ENCODE results near the gene TNFAIP8L3. TPM values are rescaled to one million over a fixed set of nuclear protein-coding genes. Genes with fewer than 3 reads are reported as not detected.
A peak's percentile ranks its signal among the peaks of the same experiment; 100 is the strongest.
"Not testable (repeated sequence)": the region's sequence is repeated elsewhere in the genome, so short reads cannot be mapped to it uniquely, and the experiment has no call there.

TNFAIP8L3 gene
- total RNA-seq = not detected in 2 replicates

DNA sequence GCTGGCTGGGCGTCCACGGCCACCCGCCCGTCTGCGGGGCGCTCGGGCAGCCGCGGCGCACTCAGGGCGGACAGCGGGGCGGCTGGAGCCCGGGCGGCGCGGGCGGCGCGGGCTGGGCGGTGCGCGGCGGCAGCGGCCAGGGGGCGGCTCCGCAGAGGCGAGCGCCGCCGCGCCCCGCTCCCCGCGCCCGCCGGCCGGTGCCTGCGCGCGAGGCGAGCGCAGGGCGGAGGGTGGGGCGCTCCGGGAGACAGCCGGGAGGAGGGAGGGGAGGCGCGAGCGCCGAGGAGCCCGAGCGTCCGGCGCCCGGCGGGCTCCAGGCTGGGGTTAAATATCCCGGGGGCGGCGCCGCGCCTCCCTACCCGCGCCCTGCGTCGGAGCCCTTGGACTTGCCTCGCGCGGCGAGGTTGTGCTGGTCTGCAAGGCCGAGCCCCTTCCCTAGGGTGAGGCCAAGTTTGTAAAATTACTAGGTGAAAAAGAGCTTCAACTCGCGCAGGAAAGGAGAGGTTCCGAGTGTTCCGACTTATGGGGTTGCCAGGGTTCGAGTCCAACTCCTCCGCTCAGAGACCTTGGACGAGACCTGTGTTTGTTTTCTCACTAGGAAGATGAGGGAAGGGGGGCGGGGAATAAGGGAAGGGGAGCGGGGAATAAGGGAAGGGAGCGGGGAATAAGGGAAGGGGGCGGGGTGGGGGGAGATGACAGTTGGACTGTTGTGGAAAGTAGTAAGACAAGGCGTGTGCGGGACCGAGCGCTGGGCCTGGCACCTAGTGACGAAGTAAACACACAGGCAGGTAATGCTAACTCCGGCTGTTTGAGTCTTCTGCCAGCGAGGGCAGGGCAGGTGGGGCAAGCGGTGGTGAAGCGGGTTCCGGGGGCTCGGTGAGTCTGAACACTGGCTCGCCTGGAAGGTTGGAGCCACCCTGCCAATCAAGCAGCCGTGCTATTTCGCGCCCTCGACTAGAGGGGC is at the start of gene TNFAIP8L3:
Gene TNFAIP8L3 (minus strand): TSS at position 301 of the 964 bp plus-strand sequence. CDS start 311 bp downstream, outside the sequence.
- Mint-ChIP-seq H3K9me3 (no peaks in the 10 kb centered on the region), H3K36me3 (ENCODE audit: low read depth) (no peaks in the 10 kb centered on the region), H3K27ac (no peak within 1 kb of the TSS), H3K27me3 (peaks cover 50% of the 10 kb centered on the region), H3K4me3 (peak within 1 kb of the TSS; percentile 51), H3K4me1 (peaks cover 15% of the 10 kb centered on the region)
- ATAC-seq (ENCODE audit: low read depth) = no peak
- CTCF ChIA-PET = no interaction called here
- POLR2A ChIA-PET = no interaction called here
- intact Hi-C loops (cut with micrococcal nuclease) = no loop called here
- no peak for DNase-seq
- TF ChIP-seq, protein P1, sequence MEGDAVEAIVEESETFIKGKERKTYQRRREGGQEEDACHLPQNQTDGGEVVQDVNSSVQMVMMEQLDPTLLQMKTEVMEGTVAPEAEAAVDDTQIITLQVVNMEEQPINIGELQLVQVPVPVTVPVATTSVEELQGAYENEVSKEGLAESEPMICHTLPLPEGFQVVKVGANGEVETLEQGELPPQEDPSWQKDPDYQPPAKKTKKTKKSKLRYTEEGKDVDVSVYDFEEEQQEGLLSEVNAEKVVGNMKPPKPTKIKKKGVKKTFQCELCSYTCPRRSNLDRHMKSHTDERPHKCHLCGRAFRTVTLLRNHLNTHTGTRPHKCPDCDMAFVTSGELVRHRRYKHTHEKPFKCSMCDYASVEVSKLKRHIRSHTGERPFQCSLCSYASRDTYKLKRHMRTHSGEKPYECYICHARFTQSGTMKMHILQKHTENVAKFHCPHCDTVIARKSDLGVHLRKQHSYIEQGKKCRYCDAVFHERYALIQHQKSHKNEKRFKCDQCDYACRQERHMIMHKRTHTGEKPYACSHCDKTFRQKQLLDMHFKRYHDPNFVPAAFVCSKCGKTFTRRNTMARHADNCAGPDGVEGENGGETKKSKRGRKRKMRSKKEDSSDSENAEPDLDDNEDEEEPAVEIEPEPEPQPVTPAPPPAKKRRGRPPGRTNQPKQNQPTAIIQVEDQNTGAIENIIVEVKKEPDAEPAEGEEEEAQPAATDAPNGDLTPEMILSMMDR (IDR thresholded peaks at IDR 0.05) = no peak

DNA sequence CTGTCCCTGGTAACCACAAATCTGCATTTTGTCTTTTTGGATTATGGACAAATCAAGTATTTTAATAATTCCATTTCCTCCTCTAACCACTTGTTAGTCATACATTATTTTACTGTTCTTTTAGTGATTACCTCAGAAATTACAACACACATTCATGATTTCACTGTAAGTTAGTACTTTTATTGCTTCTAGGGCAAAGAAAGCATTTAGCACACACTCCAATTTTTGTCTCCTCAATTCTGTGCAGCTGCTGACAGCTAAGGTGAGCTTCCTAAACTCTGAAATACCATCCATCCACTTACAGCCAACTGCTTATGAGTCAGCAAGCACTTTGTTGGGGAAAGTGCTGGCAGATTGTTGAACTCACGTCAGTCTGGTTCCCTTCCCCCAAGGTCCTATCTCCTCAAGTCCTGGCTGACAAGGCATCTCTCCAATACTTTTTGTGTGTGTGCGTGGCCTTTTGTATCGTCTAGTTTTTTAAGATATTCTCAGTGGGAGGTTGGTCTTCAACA is 49.4 kb upstream of the TNFAIP8L3 start:
- Mint-ChIP-seq H3K9me3 (peaks cover 5% of the 10 kb centered on the region), H3K36me3 (ENCODE audit: low read depth) (no peaks in the 10 kb centered on the region), H3K4me1 (no peaks in the 10 kb centered on the region), H3K4me3 (no peak overlapping the region), H3K27me3 (peaks cover 17% of the 10 kb centered on the region), H3K27ac (no peak overlapping the region)
- DNase-seq (no peak), ATAC-seq (ENCODE audit: low read depth) (no peak)
- ChIA-PET POLR2A (no interaction called here), CTCF (no interaction called here)
- TF ChIP-seq, protein P1 (IDR thresholded peaks at IDR 0.05) = no peak
- intact Hi-C loops (cut with micrococcal nuclease) = no loop called here

DNA sequence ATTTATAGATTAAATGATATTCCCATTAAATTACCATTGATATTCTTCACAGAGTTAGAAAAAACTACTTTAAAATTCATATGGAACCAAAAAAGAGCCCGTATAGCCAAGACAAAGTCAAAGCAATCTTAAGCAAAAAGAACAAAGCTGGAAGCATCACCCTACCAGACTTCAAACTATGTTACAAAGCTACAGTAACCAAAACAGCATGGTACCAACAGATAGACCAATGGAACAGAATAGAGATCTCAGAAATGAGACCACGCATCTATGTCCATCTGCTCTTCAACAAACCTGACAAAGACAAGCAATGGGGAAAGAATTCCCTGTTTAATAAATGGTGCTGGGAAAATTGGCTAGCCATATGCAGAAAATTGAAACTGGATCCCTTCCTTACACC is 45.6 kb upstream of the TNFAIP8L3 start:
- CTCF ChIA-PET; DNase-seq; H3K36me3 Mint-ChIP-seq (ENCODE audit: low read depth); H3K4me1 Mint-ChIP-seq; H3K4me3 Mint-ChIP-seq; H3K27ac Mint-ChIP-seq; POLR2A ChIA-PET; ATAC-seq (ENCODE audit: low read depth); H3K9me3 Mint-ChIP-seq; intact Hi-C loops (cut with micrococcal nuclease): not testable (repeated sequence)
- H3K27me3 Mint-ChIP-seq = peaks cover 17% of the 10 kb centered on the region

DNA sequence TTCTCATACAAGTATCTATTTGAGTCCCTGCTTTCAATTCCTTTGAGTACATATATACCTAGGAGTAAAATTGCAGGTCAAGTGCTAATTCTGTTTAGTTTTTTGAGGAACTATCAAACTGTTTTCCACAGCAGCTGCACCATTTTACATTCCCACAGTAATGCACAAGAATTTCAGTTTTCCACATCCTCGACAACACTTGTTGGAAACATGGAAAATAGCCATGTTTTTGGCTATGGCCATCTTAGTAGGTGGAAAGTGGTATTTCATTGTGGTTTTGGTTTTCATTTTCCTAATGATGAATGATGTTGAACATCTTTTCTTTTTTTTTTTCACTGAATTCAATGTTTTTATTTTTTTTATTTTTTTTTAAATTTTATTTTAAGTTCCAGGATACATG is 44.4 kb upstream of the TNFAIP8L3 start:
- intact Hi-C loops (cut with micrococcal nuclease) = no loop called here
- Mint-ChIP-seq H3K4me1 (no peaks in the 10 kb centered on the region), H3K4me3 (no peak overlapping the region), H3K27ac (no peak overlapping the region), H3K27me3 (peaks cover 17% of the 10 kb centered on the region), H3K36me3 (ENCODE audit: low read depth) (no peaks in the 10 kb centered on the region), H3K9me3 (peaks cover 5% of the 10 kb centered on the region)
- ChIA-PET CTCF (no interaction called here), POLR2A (no interaction called here)
- no peak for DNase-seq
- TF ChIP-seq, protein P1 (IDR thresholded peaks at IDR 0.05) = no peak
- no peak for ATAC-seq (ENCODE audit: low read depth)

DNA sequence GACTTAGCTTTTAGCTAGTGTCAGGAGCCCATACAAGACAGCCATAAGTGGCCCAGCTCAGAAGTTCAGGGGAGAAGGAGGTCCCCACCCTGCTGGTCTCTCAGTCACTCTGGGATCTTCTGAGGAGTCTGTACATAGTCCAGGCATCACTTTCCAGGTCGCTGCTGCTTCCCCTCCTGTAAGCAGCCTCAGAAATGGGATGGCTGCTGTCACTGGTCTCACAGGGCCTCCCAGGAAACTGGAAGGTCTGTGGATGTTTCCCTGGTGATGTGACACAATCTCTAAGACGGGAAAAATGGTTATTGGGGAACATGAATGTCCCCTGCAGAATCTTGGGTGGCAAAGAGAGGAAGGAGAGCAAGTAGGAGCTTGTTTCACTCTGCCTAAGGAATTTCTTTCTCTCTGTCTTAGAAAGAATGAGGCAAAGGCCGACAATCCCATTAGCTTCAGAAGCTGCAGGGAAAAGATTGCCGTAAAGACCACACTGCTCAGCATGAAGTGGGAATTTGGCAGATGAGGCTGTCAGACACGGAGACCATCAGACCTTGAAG is 43.2 kb upstream of the TNFAIP8L3 start:
- no peaks in the 10 kb centered on the region for H3K4me1 Mint-ChIP-seq
- intact Hi-C loops (cut with micrococcal nuclease) = no loop called here
- TF ChIP-seq, protein P1 (IDR thresholded peaks at IDR 0.05) = no peak
- H3K36me3 Mint-ChIP-seq (ENCODE audit: low read depth) = no peaks in the 10 kb centered on the region
- H3K4me3 Mint-ChIP-seq = no peak overlapping the region
- DNase-seq (no peak), ATAC-seq (ENCODE audit: low read depth) (no peak)
- ChIA-PET POLR2A (no interaction called here), CTCF (no interaction called here)
- peaks cover 5% of the 10 kb centered on the region for H3K9me3 Mint-ChIP-seq
- peaks cover 10% of the 10 kb centered on the region for H3K27me3 Mint-ChIP-seq
- H3K27ac Mint-ChIP-seq = no peak overlapping the region

Data from activated B cell treated with CpG ODN at 0.5 μM for 24 hours (primary cell).